Suprapubic skin (tissue), 4 donors: Measurements from ENCODE around the gene PIK3CB.
"Not testable (repeated sequence)": the region's sequence is repeated elsewhere in the genome, so short reads cannot be mapped to it uniquely, and the experiment has no call there.

Experiments used
- CTCF ChIP-seq, 2 donors: fragments of 200-600 bp in 1 of 2; fragments of 450-650 bp in 1 of 2; sonication (generic) in 1 of 2; IDR thresholded peaks; one replicate each; pipeline ENCODE4 v1.5.1; 2016 to 2019; ENCODE audit warnings: antibody characterized with exemption in 2 of 2, mild to moderate bottlenecking in 1 of 2, moderate library complexity in 1 of 2
- EP300 ChIP-seq: sonication (generic); formaldehyde crosslinking; IDR thresholded peaks from one replicate; pipeline ENCODE4 v1.6.1; 2017; ENCODE audit warnings: antibody characterized with exemption
- POLR2A ChIP-seq, 2 donors: fragments of 450-650 bp; IDR thresholded peaks; one replicate each; pipeline ENCODE4 v1.6.1; 2017; ENCODE audit warnings: antibody characterized with exemption in 2 of 2, mild to moderate bottlenecking in 2 of 2, moderate library complexity in 2 of 2
- POLR2AphosphoS5 ChIP-seq, 3 donors: sonication (generic); formaldehyde crosslinking; IDR thresholded peaks; one replicate each; pipeline ENCODE4 v1.6.1; 2017; ENCODE audit warnings: antibody characterized with exemption in 3 of 3

GRCh38 chr3:138726042-138726441 is 108.7 kb downstream of the PIK3CB start:
- TF ChIP-seq CTCF (IDR thresholded peaks at IDR 0.05); POLR2A (IDR thresholded peaks at IDR 0.05); POLR2AphosphoS5 (IDR thresholded peaks at IDR 0.05); EP300: not testable (repeated sequence)
